HG02759 (cell line): ENCODE measurements around the gene BRICD5.

Experiments used
- ATAC-seq: cut with Tn5 transposase; IDR thresholded peaks from one replicate; pipeline ENCODE4 v1.9.1; 2021; ENCODE audit warnings: mild to moderate bottlenecking, moderate library complexity; ENCODE audit not compliant: unreplicated experiment

The BRICD5 gene

DNA sequence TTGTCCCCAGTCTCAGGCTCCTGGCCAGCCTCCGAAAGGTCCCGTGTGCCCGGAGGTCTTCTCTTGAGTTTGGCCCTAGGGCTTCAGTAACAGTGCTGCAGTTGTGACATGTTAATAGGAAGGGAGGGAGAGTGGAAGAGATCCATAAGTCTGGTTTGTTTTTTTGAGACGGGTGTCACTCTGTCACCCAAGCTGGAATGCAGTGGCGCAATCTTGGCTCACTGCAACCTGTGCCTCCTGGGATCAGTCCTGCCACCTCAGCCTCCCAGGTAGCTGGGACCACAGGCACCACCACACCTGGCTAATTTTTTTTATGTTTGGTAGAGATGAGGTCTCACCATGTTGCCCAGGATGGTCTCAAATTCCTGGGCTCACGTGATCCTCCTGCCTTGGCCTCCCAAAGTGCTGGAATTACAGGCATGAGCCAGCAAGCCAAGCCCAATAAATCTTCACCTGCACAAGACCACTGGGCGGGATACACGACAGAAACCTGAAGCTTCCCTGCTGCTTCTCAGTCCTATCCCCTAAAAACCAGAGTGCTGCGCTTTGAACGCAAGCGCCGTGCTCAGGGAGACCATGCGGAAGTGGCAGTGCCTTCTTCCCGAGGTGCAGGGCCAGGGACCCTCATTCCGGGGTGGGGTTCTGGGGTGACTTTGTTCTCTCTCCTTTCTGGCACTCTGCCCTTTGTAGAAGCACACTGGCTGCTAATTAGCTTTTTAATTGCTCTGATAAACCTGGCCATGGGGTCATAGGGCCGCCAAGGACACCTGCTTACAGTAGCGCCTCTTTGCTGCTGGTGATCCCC is 44.2 kb downstream of the BRICD5 start:
- no peak for ATAC-seq

DNA sequence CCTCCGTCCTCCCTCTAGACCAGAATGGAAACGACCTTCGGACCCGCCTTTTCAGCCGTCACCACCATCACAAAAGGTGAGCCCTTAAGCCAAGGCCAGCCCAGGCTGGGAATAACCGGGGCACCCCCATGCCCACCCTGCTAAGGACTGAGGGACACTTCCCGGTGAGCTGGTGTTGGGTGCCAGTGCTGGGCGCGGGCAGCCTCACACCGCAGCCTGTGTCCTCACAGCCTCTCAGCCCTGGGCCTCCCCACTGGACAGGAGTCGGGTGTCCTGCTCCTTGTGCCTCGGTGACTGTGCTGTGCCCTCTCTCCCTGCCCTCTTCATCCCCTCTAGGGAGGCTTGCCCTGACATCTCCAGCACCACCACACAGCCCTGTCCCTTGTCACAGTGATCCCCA is 44.8 kb downstream of the BRICD5 start:
- no peak for ATAC-seq

DNA sequence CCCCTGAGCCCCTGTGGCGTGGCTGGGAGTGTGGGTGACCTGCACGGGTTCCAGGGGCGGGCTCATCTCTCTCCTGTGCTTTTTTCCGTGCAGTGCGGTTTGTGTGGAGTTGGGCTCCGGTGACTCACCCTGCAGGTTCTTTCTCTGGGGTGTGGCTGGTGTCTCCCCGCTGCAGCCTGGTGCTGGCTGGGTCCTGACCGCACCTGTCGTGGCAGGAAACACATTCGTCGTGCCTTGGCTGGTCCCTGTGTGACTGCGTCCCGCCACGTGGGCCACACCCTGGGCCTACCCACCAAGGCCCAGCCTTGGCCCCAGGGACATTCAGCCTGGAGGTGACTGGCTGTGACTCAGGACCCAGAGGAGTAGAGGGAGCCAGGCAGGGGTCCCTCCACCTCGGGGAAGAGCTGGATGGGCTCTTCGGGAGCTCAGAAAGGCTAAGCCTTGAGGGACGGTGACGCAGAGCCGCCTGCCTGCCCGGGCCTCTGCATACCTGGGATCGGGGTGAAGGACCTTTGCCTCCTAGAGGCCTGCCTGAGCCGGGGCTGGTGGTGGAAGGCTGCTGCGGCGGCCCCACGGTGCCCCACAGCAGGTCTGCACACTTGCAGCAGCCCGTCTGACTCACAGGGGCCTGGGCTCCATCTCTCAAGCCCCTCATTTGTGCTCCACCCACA is 47.3 kb downstream of the BRICD5 start:
- no peak for ATAC-seq

DNA sequence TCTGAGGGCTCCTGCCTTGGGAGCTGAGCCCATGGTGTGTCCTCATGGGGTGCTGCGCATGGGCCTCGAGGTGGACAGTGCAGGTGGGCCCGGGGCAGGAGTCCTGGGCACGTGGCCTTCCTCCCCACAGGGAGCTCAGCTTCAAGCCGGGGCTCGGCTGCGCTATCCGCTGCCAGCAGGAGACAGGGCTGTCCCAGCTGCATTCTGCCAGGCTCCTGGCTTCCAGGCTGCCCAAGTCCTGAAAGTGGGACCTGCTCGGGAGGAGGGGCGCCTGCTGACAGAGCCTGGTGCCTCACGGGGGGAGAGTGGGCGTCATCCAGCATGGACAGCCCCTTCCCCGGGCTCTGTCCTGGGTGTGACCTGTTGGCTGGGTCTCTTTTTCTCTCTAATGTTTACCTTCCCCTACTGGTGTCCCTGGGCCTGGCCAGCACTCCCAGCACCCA is 48.0 kb downstream of the BRICD5 start:
- ATAC-seq, result no peak

DNA sequence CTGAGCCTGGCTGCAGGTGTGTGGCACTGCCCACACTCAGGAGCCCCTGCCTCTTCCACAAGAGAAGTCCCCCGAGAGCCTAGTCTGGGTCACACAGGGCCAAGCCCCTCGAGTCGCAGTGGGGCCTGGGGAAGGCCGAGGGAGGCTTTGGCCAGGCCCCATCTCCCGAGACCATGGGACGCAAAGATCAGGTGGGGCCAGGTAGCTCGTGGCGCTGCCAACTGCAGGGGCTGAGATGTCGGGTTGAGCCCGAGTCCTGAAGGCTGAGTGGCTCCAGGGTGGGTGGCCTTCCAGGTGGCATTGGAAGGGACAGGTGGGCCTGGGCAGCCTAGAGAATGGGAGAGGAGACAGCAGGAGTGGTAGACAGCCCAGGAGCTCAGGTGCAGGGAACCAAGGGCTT is 48.8 kb downstream of the BRICD5 start:
- ATAC-seq, result no peak

DNA sequence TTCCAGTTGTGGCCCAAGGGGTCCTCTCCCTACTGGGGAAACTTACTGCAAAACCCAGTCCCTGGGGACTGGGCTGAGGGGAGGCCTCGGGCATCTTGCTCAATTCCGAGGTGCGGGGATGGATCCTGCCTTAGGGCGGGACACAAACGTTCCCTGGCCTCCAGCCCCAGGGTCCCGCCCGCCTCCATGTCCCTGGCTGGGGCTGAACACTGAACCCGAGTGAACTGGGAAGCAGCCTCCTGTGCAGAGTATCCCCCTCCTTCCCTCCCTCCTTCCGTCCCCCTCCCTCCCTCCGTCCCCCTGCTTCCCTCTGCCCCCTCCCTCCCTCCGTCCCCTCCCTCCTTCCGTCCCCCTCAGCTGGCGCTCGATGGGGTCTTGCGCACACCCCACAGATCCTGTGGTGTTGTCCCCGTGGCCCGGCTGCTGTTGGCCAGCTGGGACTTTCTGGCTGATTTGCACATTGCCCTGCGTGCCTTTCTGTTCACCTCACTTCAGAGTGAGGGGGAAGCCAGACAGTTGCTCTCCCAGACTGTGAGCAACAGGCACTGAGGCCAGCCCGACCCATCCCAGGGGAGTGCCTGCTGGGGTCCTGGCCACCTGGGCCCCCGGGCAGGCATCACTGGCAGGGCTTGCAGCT is 49.6 kb downstream of the BRICD5 start:
- no peak for ATAC-seq
